ENCODE measurements around the gene NEK1.
"Not testable (repeated sequence)": the region's sequence is repeated elsewhere in the genome, so short reads cannot be mapped to it uniquely, and the experiment has no call there.

DNA sequence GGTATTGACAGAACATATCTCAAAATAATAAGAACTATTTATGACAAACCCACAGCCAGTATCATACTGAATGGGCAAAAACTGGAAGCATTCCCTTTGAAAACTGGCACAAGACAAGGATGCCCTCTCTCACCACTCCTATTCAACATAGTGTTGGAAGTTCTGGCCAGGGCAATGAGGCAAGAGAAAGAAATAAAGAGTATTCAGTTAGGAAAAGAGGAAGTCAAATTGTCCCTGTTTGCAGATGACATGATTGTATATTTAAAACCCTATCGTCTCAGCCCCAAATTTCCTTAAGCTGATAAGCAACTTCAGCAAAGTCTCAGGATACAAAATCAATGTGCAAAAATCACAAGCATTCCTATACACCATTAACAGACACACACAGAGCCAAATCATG is 159.7 kb downstream of the NEK1 start:
- TF ChIP-seq, protein P1, sequence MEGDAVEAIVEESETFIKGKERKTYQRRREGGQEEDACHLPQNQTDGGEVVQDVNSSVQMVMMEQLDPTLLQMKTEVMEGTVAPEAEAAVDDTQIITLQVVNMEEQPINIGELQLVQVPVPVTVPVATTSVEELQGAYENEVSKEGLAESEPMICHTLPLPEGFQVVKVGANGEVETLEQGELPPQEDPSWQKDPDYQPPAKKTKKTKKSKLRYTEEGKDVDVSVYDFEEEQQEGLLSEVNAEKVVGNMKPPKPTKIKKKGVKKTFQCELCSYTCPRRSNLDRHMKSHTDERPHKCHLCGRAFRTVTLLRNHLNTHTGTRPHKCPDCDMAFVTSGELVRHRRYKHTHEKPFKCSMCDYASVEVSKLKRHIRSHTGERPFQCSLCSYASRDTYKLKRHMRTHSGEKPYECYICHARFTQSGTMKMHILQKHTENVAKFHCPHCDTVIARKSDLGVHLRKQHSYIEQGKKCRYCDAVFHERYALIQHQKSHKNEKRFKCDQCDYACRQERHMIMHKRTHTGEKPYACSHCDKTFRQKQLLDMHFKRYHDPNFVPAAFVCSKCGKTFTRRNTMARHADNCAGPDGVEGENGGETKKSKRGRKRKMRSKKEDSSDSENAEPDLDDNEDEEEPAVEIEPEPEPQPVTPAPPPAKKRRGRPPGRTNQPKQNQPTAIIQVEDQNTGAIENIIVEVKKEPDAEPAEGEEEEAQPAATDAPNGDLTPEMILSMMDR (IDR thresholded peaks at IDR 0.05): not testable (repeated sequence)
- not testable (repeated sequence) for TF ChIP-seq POLR2A (IDR thresholded peaks at IDR 0.05)

Measured in uterus (tissue), 2 donors.